ENCODE results near the gene D2HGDH.
A peak's percentile ranks its signal among the peaks of the same experiment; 100 is the strongest.
"Not testable (repeated sequence)": the region's sequence is repeated elsewhere in the genome, so short reads cannot be mapped to it uniquely, and the experiment has no call there.

Gene D2HGDH

DNA sequence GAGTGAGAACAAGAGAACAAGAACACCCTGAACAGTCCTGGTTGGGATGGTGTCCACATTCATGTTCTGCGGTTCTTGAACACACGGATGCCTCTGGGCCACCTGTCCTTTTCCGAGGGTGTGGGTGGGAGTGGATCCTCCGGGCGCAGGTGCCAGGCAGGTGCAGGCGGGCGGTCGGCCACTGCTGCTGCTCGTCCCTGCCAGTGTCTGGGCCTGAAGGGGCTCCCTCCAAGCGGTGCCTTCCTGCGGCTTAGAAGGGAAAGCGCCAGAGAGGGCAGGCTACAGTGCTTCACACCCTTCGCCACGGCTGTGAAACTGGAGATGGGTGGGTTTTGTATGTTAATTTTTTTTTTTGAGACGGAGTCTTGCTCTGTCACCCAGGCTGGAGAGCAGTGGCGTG, 8.0 kb upstream of the D2HGDH start:
- no peak for DNase-seq

DNA sequence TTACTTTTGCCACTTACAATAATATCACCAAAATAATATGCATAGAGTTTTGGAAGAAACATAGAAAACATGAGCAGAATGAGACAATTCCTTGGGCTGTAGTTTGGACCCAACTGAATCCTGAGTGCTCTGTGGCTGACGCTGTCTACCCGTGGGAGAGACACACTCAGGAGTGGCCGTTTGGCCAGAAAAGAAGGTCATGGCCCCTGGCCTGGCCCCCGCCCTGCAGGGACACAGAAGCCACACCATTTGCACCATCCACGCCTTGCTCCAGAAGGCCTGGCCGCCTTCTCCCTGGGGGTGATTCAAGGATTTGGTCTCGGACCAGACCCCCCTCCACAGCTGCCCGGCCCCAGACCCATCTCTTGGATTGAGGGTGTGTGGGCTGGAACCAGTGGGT, 6.4 kb upstream of the D2HGDH start:
- DNase-seq: no peak

DNA sequence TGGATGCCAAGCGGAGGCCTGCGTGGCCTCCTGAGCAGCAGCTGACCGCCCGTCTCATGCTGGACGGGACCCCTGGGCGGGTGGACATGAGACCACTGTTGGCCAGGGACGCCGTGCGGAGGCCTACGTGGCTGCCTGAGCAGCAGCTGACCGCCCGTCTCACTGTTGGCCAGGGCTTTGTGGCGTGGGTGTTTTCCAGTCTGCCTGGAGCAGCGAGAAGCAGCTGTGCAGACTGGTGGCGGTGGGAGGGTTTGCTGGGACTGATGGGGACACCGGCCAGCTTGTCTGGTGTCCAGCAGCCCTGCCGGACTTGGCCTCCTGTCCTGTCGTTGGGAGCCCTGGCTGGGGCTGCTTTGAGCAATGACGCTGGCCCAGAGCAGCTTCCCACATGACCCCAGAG, 5.8 kb upstream of the D2HGDH start:
- DNase-seq: no peak

DNA sequence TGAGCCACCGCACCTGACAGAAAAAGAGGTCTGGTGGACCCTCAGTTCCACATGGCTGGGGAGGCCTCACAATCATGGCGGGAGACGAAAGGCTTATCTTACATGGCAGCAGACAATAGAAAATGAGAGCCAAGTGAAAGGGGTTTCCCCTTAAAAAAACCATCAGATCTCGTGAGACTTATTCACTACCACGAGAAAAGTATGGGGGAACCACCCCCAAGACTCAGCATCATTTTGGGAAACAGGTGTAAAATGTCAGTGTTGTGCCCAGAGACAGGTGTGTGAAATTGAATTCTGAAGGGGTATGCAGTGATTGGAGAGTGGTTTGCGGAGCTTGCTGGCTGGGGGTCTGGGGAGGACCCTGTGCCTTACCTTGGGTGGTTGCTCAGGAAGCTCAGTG, 4.6 kb upstream of the D2HGDH start:
- DNase-seq: no peak

DNA sequence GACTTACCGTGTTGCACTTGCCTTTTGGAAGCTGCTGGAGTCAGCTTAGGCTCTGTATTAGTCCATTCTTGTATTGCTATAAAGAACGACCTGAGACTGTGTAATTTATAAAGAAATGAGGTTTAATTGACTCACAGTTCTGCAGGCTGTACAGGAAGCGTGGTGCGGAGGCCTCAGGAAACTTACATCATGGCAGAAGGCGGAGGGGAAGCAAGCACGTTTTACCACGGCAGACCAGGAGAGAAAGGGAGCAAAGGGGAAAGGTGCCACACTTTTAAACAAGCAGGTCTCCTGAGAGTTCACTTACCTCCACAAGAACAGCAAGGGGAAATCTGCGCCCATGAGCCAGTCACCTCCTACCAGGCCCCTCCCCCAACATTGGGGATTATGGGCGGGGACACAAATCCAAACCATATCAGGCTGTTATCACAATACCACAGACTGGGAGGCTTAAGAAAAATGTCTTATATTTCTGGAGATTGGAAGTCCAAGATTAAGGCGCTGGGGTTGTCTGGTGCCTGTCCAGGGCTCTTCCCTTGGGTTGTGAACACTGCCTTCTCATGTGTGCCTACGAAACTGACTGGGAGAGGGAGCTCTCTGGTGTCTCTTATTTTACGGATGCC, 3.6 kb upstream of the D2HGDH start:
- DNase-seq: no peak

DNA sequence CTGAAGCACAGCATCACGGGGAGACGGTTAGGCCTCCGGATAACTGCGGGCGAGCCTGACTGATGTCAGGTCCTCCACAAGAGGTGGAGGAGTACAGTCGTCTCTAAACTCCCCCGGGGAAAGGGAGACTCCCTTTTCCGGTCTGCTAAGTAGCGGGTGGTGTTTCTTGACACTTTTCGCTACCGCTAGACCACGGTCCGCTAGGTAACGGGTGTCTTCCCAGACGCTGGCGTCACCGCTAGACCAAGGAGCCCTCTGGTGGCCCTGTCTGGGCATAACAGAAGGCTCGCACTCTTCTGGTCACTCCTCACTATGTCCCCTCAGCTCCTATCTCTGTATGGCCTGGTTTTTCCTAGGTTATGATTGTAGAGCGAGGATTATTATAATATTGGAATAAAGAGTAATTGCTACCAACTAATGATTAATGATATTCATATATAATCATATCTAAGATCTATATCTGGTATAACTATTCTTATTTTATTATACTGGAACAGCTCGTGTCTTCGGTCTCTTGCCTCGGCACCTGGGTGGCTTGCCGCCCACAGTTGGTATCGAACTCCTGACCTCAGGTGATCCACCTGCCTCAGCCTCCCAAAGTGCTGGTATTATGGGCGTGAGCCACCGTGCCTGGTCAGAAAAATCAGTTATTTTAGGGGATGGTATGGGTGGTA, 1.8 kb upstream of the D2HGDH start:
- peak in 1 of 2 experiments; percentile 27 for DNase-seq

DNA sequence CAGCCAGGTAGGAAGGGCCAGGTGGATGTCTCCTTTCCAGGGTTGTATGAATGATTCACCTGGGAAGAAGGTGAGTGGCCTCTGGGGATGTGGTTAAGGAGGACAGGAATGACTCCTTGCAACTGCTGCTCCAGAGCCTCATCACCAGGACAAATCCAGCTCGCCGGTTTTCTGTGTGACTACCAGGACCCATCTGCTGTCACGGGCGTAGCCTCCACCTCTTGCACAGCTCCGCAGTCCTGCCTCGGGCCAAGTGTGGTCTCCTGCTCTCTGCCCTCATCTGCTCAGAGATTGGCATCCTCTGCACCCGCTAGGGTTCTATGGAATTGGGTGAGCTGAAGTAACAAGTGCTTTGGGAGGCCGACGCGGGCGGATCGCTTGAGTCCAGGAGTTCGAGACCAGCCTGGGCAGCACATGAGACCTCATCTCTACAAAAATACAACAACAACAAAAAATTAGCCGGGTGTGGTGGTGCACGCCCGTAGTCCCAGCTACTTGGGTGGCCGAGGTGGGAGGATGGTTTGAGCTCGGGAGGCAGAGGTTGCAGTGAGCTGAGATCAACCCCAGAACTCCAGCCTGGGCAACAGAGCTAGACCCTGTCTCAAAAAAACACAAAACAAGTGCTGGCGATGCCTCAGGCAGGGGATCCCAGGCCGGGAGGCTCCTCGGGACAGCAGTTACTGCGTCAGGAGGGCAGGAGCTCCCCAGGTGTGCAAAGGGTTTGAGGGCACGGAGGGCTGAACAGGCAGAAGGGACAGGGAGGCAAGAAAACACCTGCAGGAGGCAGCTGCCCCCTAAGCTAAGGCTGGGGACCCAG, 831 bp upstream of the D2HGDH start:
- no peak for DNase-seq

DNA sequence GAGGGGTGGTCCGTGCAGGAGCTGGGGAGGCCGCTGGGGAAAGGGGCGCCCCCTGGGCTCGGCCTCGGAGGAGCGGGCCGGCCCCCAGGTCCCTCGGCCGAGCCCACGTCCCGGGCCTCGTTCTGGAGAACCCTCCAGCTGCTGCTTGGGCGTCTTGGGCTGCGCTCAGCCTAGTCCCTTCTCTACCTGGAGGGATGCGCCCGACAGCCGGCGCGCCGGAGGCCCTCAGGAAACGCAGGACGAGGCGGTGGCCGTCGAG, 293 bp upstream of the D2HGDH start:
- no peak for DNase-seq

DNA sequence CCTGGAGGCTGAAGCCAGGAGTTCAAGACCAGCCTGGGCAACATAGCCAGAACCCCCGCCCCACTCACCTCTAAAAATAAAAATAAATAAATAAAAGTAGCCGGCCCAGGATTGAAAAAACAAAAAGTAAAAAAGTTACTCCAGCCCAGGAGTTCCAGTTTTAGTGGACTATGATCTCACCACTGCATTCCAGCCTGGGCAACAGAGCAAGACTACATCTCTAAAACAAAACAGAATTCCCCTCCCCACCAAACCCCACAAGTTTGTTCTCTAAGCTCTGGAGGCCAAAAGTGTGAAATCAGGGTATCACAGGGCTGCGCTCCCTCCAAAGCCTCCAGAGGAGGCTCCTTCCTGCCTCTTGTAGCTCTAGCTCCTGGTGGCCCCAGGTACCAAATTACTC, 1.7 kb downstream of the D2HGDH start:
- DNase-seq: no peak

DNA sequence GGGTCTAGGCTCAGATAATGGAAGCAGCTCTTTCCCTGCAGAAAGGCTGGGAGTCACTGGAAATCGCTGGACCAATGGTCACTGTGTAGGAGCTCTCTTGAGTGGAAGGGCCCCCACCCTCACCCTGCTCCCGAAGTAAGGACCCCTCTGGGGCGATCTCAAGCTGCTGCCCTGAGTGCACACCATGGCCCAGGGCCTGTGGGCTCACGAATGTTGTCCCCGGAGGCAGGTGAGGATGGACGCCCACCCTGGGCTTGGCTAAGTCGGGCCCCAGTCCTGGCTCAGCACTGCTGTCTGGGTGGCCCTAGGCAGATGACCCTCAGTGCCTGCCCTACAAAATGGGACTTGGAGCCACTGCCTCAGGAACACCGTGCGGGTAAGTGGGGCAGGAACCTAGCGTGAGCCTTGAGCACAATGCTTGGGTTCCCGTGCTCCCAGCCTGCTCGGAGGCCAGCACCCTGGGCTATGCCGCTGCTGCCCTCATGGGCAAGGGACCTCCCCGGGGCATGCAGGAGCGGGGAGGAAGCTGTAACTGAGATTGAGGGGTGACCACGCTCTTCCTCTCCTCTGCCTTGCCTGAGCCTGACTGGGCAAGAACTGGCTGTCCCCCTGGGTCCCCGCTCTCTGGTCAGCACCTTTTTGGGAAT, 3.7 kb downstream of the D2HGDH start:
- no peak for DNase-seq

DNA sequence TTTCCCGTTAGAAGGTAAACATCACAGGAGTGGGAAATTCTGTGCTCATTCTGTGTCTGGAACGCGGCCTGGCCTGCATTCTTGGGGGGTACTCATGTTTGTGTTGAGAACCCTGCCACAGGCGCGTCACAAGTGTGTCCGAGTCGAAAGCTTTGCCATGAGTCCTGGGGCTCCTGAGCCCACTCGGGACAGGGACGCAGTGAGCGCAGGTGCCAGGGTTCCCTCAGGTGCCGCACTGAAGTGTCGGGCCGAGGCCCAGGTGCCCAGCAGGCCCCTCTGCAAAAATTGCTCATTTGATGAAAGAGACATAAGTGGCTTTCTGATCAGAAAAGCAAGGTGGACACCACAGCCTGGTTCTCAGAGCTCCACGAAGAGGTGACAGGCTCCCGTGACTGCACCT, 4.7 kb downstream of the D2HGDH start:
- DNase-seq: no peak

DNA sequence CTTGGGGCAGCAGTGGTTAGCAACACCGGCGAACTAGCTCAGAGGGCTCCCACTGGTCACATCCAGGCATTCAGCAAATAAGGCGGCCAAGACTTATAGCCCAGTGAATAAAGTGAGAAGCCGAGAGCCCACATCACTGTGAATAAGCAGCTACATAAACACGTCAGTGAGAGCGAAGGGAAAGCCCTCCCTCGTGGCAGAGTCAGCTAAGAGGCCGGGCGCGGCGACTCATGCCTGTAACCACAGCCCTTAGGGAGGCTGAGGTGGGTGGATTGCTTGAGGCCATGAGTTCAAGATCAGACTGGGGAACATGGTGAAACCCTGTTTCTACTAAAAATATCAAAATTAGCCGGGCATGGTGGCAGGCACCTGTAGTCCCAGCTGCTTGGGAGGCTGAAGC, 5.2 kb downstream of the D2HGDH start:
- no peak for DNase-seq

DNA sequence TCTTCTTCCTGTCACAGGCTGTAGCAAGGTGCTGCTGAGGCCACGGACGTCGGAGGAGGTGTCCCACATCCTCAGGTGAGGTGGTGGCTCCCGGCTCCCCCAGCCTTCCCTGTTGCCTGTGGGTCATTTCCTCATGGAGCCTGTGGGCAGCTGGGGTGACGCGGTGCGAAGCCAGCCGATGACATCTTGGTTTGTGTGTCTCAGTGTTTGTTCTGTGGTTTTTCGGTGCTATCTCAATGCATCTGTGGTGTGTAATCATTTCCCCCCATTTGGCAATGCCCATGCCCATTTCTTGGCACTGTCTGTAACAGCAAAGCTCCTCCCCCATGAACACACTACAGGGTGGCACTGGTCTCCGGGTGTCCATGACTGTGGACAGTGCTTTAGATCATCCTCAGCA, 6.6 kb downstream of the D2HGDH start:
- DNase-seq: no peak

DNA sequence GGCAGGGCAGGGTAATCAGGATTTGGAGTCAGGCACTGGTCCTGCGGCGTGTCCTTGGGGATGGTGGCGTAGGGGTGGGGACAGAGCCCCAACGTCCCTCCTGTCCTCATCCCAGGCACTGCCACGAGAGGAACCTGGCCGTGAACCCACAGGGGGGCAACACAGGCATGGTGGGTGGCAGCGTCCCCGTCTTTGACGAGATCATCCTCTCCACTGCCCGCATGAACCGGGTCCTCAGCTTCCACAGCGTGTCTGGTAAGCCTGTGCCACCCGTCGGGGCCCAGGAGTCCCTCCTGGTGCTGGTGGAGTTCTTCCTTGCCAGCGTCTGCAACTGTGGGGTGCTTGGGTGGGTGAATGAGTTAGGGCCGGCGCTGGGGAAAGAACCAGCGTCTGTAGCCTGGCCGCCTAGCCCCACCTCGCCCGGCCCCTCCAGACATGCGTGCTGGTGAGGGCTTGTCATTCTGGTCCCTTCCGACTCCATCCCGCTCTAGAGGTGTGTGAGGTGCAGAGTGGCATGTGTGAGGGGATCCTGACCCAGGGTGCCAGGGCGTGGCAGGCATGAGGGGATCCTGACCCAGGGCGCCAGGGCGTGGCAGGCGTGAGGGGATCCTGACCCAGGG, 8.0 kb downstream of the D2HGDH start:
- DNase-seq: no peak

DNA sequence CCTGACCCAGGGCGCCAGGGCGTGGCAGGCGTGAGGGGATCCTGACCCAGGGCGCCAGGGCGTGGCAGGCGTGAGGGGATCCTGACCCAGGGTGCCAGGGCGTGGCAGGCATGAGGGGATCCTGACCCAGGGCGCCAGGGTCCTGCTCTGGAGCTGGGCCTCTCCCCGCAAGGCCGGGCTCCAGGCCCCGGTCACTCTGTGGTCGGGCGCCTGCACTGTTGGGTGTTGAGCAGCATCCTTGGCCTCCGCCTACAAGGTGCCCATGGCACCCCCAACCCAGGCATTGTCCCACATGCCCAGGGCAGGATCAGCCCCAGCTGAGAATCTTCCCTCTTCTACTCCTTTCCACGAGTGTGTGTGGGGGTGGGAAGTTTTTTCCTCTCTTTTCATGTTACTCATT, 8.6 kb downstream of the D2HGDH start:
- not testable (repeated sequence) for DNase-seq

DNA sequence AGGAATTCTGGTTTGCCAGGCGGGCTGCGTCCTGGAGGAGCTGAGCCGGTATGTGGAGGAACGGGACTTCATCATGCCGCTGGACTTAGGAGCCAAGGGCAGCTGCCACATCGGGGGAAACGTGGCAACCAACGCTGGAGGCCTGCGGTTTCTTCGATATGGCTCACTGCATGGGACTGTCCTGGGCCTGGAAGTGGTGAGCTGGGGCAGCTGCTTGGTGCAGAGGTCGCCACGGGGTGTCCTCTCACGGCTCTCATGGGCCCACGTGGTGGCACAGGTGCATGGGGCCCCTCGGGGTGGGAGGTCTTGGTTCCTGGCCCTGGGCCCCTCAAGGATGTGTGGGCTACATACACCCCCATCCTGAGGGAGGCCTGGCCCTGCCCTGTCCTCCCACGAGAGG, 9.2 kb downstream of the D2HGDH start:
- DNase-seq: no peak

DNA sequence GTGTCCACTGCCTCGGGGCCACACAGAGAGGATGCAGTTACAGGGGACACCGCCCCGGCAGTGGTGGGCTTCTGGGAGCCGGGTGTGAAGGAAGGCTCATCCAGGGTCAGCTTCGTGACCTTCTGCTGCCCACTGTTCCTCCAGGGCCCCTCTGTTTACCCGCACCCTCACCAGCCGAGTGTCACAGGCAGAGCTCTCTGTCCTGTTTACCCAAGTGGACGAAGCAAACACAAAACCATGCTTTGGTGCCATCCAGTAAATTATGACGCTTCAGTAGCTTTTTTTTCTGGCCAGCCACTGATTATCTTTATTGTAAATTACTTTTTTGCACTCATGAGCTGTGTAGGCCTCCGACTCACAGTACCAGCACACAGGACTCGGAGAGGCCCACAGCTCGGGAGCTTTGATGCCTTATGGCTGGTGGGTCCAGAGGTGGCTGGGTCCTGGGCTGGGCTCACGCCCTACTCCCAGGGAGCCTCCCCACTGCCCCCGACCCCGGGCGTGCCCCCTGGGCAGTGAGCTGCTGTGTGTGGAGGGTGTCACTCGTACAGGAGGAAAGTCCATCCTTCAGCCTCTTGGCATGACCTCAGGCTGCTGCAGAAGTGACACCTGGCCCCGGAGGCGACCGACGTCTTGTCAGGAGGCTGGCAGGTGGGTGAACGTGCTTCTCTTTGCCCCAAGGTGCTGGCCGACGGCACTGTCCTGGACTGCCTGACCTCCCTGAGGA, 9.8 kb downstream of the D2HGDH start:
- DNase-seq: no peak

DNA sequence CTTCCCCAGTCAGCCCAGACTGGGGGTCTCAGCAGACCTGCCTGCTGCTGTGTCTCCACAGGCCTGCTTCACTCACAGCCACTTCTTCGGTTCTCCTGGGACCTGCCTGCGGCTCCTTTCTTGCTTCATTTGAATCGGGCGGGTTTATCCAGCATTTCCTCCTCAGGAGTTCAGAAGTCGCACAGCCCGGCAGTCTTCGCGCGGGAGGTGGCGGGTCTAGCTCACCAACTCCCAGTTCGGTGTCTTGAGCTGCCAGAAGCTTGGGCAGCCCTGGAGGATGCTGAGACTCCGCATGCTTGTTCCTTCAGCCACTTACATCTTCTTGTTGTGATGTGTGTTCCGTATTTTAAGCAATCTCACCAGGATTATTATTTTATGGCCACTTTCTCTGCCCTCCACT, 10.8 kb downstream of the D2HGDH start:
- DNase-seq: no peak

DNA sequence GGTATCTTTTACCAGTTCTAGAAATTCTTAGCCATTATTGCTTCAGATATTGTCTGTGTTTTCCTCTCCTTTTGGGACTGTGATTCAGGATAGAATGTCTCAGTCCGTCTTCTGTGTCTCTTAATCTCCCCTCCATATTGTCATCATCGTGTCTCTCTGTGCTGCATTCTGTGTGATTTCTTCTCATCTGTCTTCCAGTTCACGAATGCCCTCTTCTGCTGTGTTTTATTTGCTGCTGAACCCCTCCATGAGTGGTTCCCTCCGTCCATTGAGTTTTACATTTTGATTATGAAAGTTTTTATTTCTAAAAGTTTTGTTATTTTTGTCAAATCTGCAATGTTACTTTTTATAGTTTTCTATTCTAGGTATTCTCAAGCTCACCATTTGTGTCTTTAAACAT, 11.7 kb downstream of the D2HGDH start:
- no peak for DNase-seq

DNA sequence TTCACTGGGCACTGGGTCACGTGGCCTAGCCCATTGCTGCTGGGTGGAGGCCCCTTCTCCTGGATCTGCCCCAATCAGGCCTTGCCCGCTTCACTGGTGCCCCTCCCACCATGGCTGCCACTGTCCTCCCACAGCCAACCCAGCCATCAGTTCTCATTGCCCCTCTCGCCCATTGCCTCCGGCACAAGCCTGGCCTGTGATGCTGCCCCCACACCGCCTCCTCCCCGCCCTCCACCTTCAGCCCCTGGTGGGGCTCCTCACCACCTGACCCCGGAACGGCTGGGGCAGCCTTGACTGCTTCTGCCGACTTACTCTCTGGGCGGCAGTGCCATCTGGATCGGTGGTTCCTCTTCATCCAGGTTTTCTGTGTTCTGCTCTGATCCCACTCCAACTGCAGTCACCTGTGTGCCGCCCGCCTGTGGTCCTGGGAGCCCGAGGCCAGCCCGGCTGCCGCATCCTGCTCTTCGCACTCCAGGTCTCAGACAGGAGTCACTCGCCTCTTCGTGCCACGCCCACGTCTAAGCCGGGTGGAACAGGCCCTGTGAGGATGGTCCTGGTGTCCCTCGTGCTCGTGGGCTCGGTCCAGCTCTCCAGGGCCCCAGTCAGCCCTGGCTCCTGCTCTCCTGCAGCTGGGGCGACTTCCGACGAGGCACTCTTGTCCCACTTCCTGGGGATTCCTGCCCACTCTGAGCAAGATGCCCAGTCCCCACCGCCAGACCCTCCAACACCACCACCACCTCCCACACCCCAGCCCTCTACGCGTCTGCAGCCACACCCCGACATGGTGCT, 14.2 kb downstream of the D2HGDH start:
- DNase-seq: no peak

DNA sequence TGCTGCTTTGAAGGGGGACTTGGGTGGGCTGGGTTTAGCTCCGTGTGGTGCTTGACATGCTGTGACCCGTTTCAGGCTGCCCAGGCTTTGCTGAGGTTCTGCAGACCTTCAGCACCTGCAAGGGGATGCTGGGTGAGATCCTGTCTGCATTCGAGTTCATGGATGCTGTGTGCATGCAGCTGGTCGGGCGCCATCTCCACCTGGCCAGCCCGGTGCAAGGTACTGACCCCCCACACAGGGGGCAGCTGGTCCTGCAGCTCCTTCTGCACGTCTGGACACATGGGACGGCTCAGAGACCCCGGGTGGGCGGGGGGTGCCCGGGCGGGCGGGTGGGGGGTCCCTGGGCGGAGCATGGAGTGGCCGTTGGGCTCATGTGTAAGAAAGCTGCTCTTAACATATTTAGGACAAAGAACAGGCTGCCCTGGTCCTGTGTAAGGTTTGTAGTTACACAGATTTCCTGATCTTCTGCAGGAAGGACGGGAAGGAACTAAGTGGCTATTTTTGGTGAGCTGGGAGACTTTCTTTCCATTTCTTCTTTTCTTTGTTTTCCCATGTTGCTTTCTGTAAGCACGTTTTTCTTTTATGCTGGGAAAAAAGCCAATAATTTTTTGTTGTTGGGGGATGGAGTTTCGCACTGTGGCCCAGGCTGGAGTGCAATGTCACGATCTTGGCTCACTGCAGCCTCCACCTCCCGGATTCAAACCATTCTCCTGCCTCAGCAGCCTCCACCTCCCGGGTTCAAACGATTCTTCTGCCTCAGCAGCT, 15.8 kb downstream of the D2HGDH start:
- DNase-seq: no peak
